OCI-LY3 (cell line): ENCODE measurements around the gene BIK.

ENCODE experiments used
- H2AFZ ChIP-seq: fragments of 200-600, 300-600 bp; shearing (Covaris generic); 2 replicates; pipeline ENCODE4 v1.6.0; 2014; ENCODE audit warnings: antibody characterized with exemption, low read depth, low read length
- H3K27ac ChIP-seq: fragments of 200-600, 300-600 bp; sonication (generic); 2 replicates; pipeline ENCODE4 v1.5.1; 2014; ENCODE audit warnings: mild to moderate bottlenecking, low read length, moderate library complexity, mixed read lengths
- H3K27me3 ChIP-seq: fragments of 200-600, 300-600 bp; sonication (generic); 2 replicates; pipeline ENCODE4 v1.6.1; 2014; ENCODE audit warnings: low read depth, low read length, mixed read lengths
- H3K36me3 ChIP-seq: fragments of 200-600, 300-600 bp; sonication (generic); replicated peaks from 2 replicates; pipeline ENCODE3; 2014; ENCODE audit warnings: low read depth, low read length, mixed read lengths
- H3K4me1 ChIP-seq: fragments of 300-600, 200-600 bp; sonication (generic); 2 replicates; pipeline ENCODE4 v1.6.1; 2014; ENCODE audit warnings: low read length, mixed read lengths
- H3K4me2 ChIP-seq: fragments of 200-600, 300-600 bp; sonication (generic); 2 replicates; pipeline ENCODE4 v1.6.1; 2014; ENCODE audit warnings: low read length, mixed read lengths
- H3K4me3 ChIP-seq: fragments of 300-600, 200-600 bp; sonication (generic); 2 replicates; pipeline ENCODE4 v1.5.1; 2014; ENCODE audit warnings: antibody characterized with exemption, mild to moderate bottlenecking, low read length, moderate library complexity
- H3K79me2 ChIP-seq: fragments of 300-600, 200-600 bp; shearing (Covaris generic); 2 replicates; pipeline ENCODE4 v1.6.1; 2014; ENCODE audit warnings: mild to moderate bottlenecking, low read length, mixed read lengths
- H3K9ac ChIP-seq: fragments of 300-600, 200-600 bp; shearing (Covaris generic); 2 replicates; pipeline ENCODE4 v1.6.0; 2014; ENCODE audit warnings: mild to moderate bottlenecking, low read length, moderate library complexity
- H3K9me3 ChIP-seq: fragments of 200-600, 300-600 bp; shearing (Covaris generic); 2 replicates; pipeline ENCODE4 v1.6.1; 2014; ENCODE audit warnings: low read length, mixed read lengths; ENCODE audit not compliant: insufficient read depth
- H4K20me1 ChIP-seq: fragments of 200-600, 300-600 bp; sonication (generic); 2 replicates; pipeline ENCODE4 v1.6.1; 2016; ENCODE audit warnings: low read length, mixed read lengths; ENCODE audit not compliant: insufficient read depth
- CTCF ChIP-seq: fragments of 200-600, 300-600 bp; sonication (generic); IDR thresholded peaks from 2 replicates; pipeline ENCODE4 v1.5.1; 2014; ENCODE audit warnings: antibody characterized with exemption, low read length, low read depth
- EZH2phosphoT487 ChIP-seq: fragments of 200-600 bp; shearing (Covaris generic); IDR thresholded peaks from 2 replicates; pipeline ENCODE4 v1.6.1; 2018; ENCODE audit warnings: antibody characterized with exemption, mixed run types, low read depth

BIK gene

GRCh38 chr22:43173976-43174720 lies 63.6 kb downstream of the BIK start:
- H3K4me3 ChIP-seq = no peak overlapping the region
- H2AFZ ChIP-seq = no peak overlapping the region
- no peak overlapping the region for H3K27ac ChIP-seq
- no peaks in the 10 kb centered on the region for H3K4me1 ChIP-seq
- H4K20me1 ChIP-seq = no peaks in the 10 kb centered on the region
- peaks cover 72% of the 10 kb centered on the region for H3K36me3 ChIP-seq
- H3K27me3 ChIP-seq = no peaks in the 10 kb centered on the region
- no peak for TF ChIP-seq CTCF
- no peak for TF ChIP-seq EZH2phosphoT487
- H3K9me3 ChIP-seq = no peaks in the 10 kb centered on the region
- no peak overlapping the region for H3K9ac ChIP-seq
- no peak overlapping the region for H3K4me2 ChIP-seq
- H3K79me2 ChIP-seq = no peaks in the 10 kb centered on the region

- Histone ChIP-seq H3K4me3 (no peak overlapping the region), H3K36me3 (peaks cover 74% of the 10 kb centered on the region), H3K4me2 (no peak overlapping the region), H3K27me3 (no peaks in the 10 kb centered on the region), H2AFZ (no peak overlapping the region), H3K9me3 (no peaks in the 10 kb centered on the region), H3K4me1 (no peaks in the 10 kb centered on the region), H4K20me1 (no peaks in the 10 kb centered on the region), H3K27ac (no peak overlapping the region), H3K79me2 (no peaks in the 10 kb centered on the region), H3K9ac (no peak overlapping the region)
- no peak for TF ChIP-seq CTCF
- no peak for TF ChIP-seq EZH2phosphoT487
Measured at GRCh38 chr22:43174941-43175531, 64.5 kb downstream of the BIK start.

- H3K4me2 ChIP-seq = no peak overlapping the region
- H3K27ac ChIP-seq = no peak overlapping the region
- H3K4me1 ChIP-seq = no peaks in the 10 kb centered on the region
- H2AFZ ChIP-seq = no peak overlapping the region
- H3K79me2 ChIP-seq = no peaks in the 10 kb centered on the region
- TF ChIP-seq CTCF (no peak), EZH2phosphoT487 (no peak)
- no peak overlapping the region for H3K9ac ChIP-seq
- no peak overlapping the region for H3K4me3 ChIP-seq
- no peaks in the 10 kb centered on the region for H4K20me1 ChIP-seq
- H3K27me3 ChIP-seq = no peaks in the 10 kb centered on the region
- H3K36me3 ChIP-seq = peaks cover 76% of the 10 kb centered on the region
- no peaks in the 10 kb centered on the region for H3K9me3 ChIP-seq
Measured at GRCh38 chr22:43176090-43176489, 65.5 kb downstream of the BIK start.

- no peak overlapping the region for H2AFZ ChIP-seq
- H3K4me1 ChIP-seq = no peaks in the 10 kb centered on the region
- H3K4me3 ChIP-seq = no peak overlapping the region
- H3K9me3 ChIP-seq = no peaks in the 10 kb centered on the region
- no peak for TF ChIP-seq EZH2phosphoT487
- TF ChIP-seq CTCF = no peak
- no peaks in the 10 kb centered on the region for H4K20me1 ChIP-seq
- peaks cover 5% of the 10 kb centered on the region; the same call in 1 of the 2 replicates for H3K79me2 ChIP-seq
- H3K9ac ChIP-seq = no peak overlapping the region
- H3K27ac ChIP-seq = no peak overlapping the region
- no peaks in the 10 kb centered on the region for H3K27me3 ChIP-seq
- no peak overlapping the region for H3K4me2 ChIP-seq
- peaks cover 72% of the 10 kb centered on the region for H3K36me3 ChIP-seq
Measured at GRCh38 chr22:43177479-43177878, 66.9 kb downstream of the BIK start.
